ENCODE results near the gene GRID2. TPM values are rescaled to one million over a fixed set of nuclear protein-coding genes. Genes with fewer than 3 reads are reported as not detected.

Gene GRID2
- total RNA-seq, 1 donor from 2014 or later: not detected

DNA sequence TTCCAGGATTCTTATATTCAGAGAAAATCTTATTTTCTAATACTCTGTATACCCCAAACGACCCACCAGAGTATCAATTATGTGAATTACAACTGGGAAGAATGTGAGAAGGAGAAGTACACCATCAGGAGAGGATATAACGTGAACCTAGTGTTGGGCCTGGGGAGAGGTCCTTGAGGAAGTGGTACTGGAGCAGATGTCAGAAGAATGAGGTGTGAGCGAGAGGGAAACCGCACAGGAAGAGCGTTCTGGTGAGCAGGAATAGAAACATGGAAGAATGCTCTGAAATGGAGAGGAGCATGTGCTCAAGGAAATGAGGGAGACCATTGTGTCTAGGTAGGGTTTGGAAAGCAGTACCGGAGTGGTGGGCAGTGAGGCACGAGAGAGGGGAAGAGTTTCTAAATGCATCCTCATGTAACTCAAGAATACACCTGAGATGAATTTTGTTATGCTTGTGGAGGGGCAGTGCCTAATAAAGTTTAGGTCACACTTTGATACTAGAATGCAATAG, 151.6 kb downstream of the GRID2 start:
- Mint-ChIP-seq H3K27me3 (ENCODE audit: unreplicated experiment) (peaks cover 2% of the 10 kb centered on the region), H3K36me3 (ENCODE audit: unreplicated experiment) (no peaks in the 10 kb centered on the region), H3K9me3 (ENCODE audit: unreplicated experiment) (no peaks in the 10 kb centered on the region), H3K4me1 (ENCODE audit: unreplicated experiment) (no peaks in the 10 kb centered on the region), H3K27ac (ENCODE audit: unreplicated experiment) (no peak overlapping the region), H3K4me3 (ENCODE audit: unreplicated experiment) (no peak overlapping the region)
- TF ChIP-seq, protein P1, sequence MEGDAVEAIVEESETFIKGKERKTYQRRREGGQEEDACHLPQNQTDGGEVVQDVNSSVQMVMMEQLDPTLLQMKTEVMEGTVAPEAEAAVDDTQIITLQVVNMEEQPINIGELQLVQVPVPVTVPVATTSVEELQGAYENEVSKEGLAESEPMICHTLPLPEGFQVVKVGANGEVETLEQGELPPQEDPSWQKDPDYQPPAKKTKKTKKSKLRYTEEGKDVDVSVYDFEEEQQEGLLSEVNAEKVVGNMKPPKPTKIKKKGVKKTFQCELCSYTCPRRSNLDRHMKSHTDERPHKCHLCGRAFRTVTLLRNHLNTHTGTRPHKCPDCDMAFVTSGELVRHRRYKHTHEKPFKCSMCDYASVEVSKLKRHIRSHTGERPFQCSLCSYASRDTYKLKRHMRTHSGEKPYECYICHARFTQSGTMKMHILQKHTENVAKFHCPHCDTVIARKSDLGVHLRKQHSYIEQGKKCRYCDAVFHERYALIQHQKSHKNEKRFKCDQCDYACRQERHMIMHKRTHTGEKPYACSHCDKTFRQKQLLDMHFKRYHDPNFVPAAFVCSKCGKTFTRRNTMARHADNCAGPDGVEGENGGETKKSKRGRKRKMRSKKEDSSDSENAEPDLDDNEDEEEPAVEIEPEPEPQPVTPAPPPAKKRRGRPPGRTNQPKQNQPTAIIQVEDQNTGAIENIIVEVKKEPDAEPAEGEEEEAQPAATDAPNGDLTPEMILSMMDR (IDR thresholded peaks at IDR 0.05): no peak
- no peak for DNase-seq (ENCODE audit: extremely low spot score, unreplicated experiment)

DNA sequence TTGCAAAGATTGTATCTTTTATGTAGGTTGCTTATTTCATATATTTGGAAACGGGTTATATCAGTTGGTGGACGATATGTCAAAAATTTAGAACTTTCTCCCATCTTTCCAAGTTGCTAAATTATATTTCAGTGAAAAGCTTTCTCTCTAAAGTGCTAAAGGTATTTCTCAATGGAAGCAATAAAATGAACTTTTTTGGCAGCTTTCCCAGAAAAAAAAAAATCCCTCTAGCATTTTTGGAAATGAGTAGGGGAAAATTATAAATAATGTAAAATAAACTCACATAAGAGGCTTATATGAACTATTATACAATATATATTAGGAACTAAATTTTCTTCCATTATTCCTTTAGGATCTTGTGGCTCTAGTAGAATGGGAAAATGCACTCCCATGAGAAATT, 152.2 kb downstream of the GRID2 start:
- TF ChIP-seq, protein P1 (IDR thresholded peaks at IDR 0.05): no peak
- Mint-ChIP-seq H3K4me3 (ENCODE audit: unreplicated experiment) (no peak overlapping the region), H3K27ac (ENCODE audit: unreplicated experiment) (no peak overlapping the region), H3K9me3 (ENCODE audit: unreplicated experiment) (no peaks in the 10 kb centered on the region), H3K27me3 (ENCODE audit: unreplicated experiment) (peaks cover 2% of the 10 kb centered on the region), H3K4me1 (ENCODE audit: unreplicated experiment) (no peaks in the 10 kb centered on the region), H3K36me3 (ENCODE audit: unreplicated experiment) (no peaks in the 10 kb centered on the region)
- no peak for DNase-seq (ENCODE audit: extremely low spot score, unreplicated experiment)

DNA sequence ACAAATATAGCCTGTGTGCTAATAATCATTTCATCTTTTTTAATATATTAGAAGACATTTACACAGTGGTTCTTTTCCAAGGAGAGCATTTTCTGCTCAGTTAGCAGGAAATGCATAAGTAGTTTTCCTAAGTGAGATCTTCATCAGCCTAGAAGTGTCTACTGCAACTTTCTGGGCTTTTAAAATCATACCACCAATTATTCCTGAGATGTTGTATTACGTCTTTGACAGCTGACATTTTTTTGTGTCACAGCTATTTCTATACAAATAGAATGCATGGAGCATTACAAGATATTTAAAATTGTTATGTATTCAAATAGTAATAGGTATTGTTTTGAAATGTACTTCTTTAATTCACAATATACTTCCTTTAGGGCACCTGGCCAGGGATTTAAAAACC, 158.0 kb downstream of the GRID2 start:
- DNase-seq (ENCODE audit: extremely low spot score, unreplicated experiment): no peak
- Mint-ChIP-seq H3K9me3 (ENCODE audit: unreplicated experiment) (no peaks in the 10 kb centered on the region), H3K4me3 (ENCODE audit: unreplicated experiment) (no peak overlapping the region), H3K27me3 (ENCODE audit: unreplicated experiment) (no peaks in the 10 kb centered on the region), H3K27ac (ENCODE audit: unreplicated experiment) (no peak overlapping the region), H3K4me1 (ENCODE audit: unreplicated experiment) (no peaks in the 10 kb centered on the region), H3K36me3 (ENCODE audit: unreplicated experiment) (no peaks in the 10 kb centered on the region)
- TF ChIP-seq, protein P1 (IDR thresholded peaks at IDR 0.05): no peak

DNA sequence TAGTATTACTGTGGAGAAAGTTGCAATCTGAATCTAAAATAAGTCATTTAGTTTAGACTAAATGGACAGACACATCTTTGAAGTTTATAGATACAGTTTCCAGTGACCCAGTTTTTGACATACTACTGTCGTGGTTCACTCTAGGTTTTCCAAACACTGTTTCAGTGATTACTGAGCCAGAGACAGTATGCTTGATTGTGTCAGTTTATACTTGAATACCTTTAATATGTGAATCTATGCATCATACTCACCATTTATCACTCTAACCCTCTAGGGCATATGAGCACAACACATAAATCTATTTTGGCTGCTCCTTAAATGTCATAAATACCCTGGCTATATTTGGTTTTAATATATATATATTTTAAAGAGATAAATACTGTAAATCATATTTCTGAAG, 173.5 kb downstream of the GRID2 start:
- H3K27me3 Mint-ChIP-seq (ENCODE audit: unreplicated experiment): peaks cover 5% of the 10 kb centered on the region
- H3K4me3 Mint-ChIP-seq (ENCODE audit: unreplicated experiment): no peak overlapping the region
- H3K36me3 Mint-ChIP-seq (ENCODE audit: unreplicated experiment): no peaks in the 10 kb centered on the region
- H3K27ac Mint-ChIP-seq (ENCODE audit: unreplicated experiment): no peak overlapping the region
- DNase-seq (ENCODE audit: extremely low spot score, unreplicated experiment): no peak
- TF ChIP-seq, protein P1 (IDR thresholded peaks at IDR 0.05): no peak
- H3K9me3 Mint-ChIP-seq (ENCODE audit: unreplicated experiment): no peaks in the 10 kb centered on the region
- H3K4me1 Mint-ChIP-seq (ENCODE audit: unreplicated experiment): no peaks in the 10 kb centered on the region

DNA sequence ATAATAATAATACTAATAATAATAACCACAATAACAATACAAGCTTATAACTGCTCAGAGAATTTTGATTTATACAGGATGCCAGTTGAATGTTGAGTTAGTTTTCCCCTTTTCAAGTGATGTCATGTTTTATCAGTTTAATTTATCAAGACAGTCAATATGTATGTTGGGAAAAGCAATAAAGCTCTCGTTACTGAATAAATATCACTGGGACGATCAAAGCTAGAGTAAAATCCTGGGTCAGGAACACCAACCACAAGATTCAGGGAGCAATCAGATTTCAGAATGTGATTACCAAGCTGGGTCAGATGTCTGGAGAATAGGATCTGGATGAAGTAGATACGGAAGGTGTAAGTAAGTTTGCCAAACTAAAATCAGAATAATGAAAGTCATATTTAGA, 179.6 kb downstream of the GRID2 start:
- H3K27me3 Mint-ChIP-seq (ENCODE audit: unreplicated experiment): peaks cover 7% of the 10 kb centered on the region
- no peak overlapping the region for H3K27ac Mint-ChIP-seq (ENCODE audit: unreplicated experiment)
- H3K4me3 Mint-ChIP-seq (ENCODE audit: unreplicated experiment): no peak overlapping the region
- no peaks in the 10 kb centered on the region for H3K36me3 Mint-ChIP-seq (ENCODE audit: unreplicated experiment)
- H3K9me3 Mint-ChIP-seq (ENCODE audit: unreplicated experiment): no peaks in the 10 kb centered on the region
- no peaks in the 10 kb centered on the region for H3K4me1 Mint-ChIP-seq (ENCODE audit: unreplicated experiment)
- TF ChIP-seq, protein P1 (IDR thresholded peaks at IDR 0.05): no peak
- DNase-seq (ENCODE audit: extremely low spot score, unreplicated experiment): no peak
